DOHH2 (cell line): ENCODE data around the gene ARPC4.

Experiments
- H3F3A ChIP-seq: fragments of 200-600 bp; sonication (generic), shearing (Covaris generic); 2 replicates; pipeline ENCODE4 v1.6.0; 2016; ENCODE audit warnings: antibody characterized with exemption, mild to moderate bottlenecking; ENCODE audit not compliant: control insufficient read depth, insufficient read depth
- H3K27ac ChIP-seq: fragments of 200-600 bp; sonication (generic); 2 replicates; pipeline ENCODE4 v1.5.1; 2014; ENCODE audit warnings: low read depth, mild to moderate bottlenecking, low read length, moderate library complexity
- H3K27me3 ChIP-seq: fragments of 200-600 bp; sonication (generic); 2 replicates; pipeline ENCODE4 v1.6.1; 2014; ENCODE audit warnings: mild to moderate bottlenecking, low read length, mixed read lengths; ENCODE audit not compliant: control insufficient read depth
- H3K36me3 ChIP-seq: fragments of 200-600 bp; sonication (generic); 2 replicates; pipeline ENCODE4 v1.6.1; 2014; ENCODE audit warnings: mild to moderate bottlenecking, low read length, moderate library complexity, mixed read lengths; ENCODE audit not compliant: control insufficient read depth
- H3K4me1 ChIP-seq: fragments of 200-600 bp; sonication (generic); 2 replicates; pipeline ENCODE4 v1.6.1; 2014; ENCODE audit warnings: mild to moderate bottlenecking, low read length, mixed read lengths; ENCODE audit not compliant: control insufficient read depth
- H3K4me2 ChIP-seq: fragments of 200-600 bp; sonication (generic); 2 replicates; pipeline ENCODE4 v1.6.0; 2014; ENCODE audit warnings: mild to moderate bottlenecking, low read length, moderate library complexity
- H3K4me3 ChIP-seq: fragments of 200-600 bp; sonication (generic); 2 replicates; pipeline ENCODE4 v1.5.1; 2014; ENCODE audit warnings: mild to moderate bottlenecking, low read length, mixed read lengths
- H3K79me2 ChIP-seq: fragments of 200-600 bp; sonication (generic); 2 replicates; pipeline ENCODE4 v1.6.1; 2014; ENCODE audit warnings: mild to moderate bottlenecking, low read length, mixed read lengths; ENCODE audit not compliant: control insufficient read depth
- H3K9me2 ChIP-seq: fragments of 200-600 bp; sonication (generic); replicated peaks from 2 replicates; pipeline ENCODE4 v1.6.1; 2014; ENCODE audit warnings: mild to moderate bottlenecking, low read length, mixed read lengths; ENCODE audit not compliant: control insufficient read depth
- H3K9me3 ChIP-seq: fragments of 200-600 bp; sonication (generic); 2 replicates; pipeline ENCODE4 v1.6.1; 2014; ENCODE audit warnings: antibody characterized with exemption, low read length, mixed read lengths; ENCODE audit not compliant: control insufficient read depth, insufficient read depth
- H4K20me1 ChIP-seq: fragments of 200-600 bp; sonication (generic); 2 replicates; pipeline ENCODE4 v1.6.0; 2014; ENCODE audit warnings: low read depth, mild to moderate bottlenecking, antibody characterized with exemption, low read length, moderate library complexity; ENCODE audit not compliant: control insufficient read depth, insufficient read depth
- EZH2phosphoT487 ChIP-seq: fragments of 200-600 bp; sonication (generic); IDR thresholded peaks from 2 replicates; pipeline ENCODE4 v1.6.1; 2017; ENCODE audit warnings: borderline replicate concordance, mild to moderate bottlenecking, antibody characterized with exemption, low read length, moderate library complexity, mixed read lengths
- TF ChIP-seq, protein P1 (sequence below): fragments of 200-600 bp; sonication (generic); IDR thresholded peaks from one replicate; pipeline ENCODE4 v1.5.1; 2014; ENCODE audit warnings: antibody characterized with exemption, mild to moderate bottlenecking, low read depth, low read length; ENCODE audit not compliant: poor library complexity, severe bottlenecking

The ARPC4 gene

DNA sequence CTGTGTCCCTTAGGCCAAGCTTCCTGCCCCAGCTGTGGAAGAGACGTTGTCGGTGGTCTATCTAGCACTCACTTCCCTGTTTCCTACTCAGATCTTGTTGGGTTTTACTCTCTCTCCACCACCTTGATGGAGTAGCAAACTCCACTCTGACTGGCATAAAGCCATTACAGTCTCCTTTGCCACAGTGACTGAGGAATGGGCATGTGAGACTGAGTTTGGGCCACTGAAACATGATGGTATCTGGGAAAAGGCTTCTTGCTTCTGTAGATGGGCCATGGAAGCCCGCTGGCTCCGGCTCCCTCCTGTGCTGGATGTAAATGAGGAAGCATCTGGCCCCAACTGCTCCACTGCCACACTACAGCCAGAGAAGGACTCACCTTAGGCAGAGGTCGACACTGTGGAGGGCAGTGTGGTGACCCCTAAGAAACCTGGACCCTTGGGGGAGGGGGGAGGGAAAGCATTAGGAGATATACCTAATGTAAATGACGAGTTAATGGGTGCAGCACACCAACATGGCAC is 13.7 kb upstream of the ARPC4 start:
- H3K79me2 ChIP-seq: no peaks in the 10 kb centered on the region
- peak overlapping the region; percentile 95 for H3K4me2 ChIP-seq
- peak overlapping the region; percentile 70 for H3K4me3 ChIP-seq

GRCh38 chr3:9779721-9780457 is 13.0 kb upstream of the ARPC4 start:
- Histone ChIP-seq H3K4me2 (peak overlapping the region; percentile 95), H3K4me3 (peak overlapping the region; percentile 70), H3F3A (peaks cover 29% of the 10 kb centered on the region), H3K4me1 (peaks cover 70% of the 10 kb centered on the region), H3K9me2 (no peaks in the 10 kb centered on the region), H4K20me1 (no peaks in the 10 kb centered on the region), H3K79me2 (no peaks in the 10 kb centered on the region), H3K27me3 (no peaks in the 10 kb centered on the region), H3K27ac (peak overlapping the region; percentile 99), H3K36me3 (peaks cover 35% of the 10 kb centered on the region), H3K9me3 (no peaks in the 10 kb centered on the region)
- no peak for TF ChIP-seq EZH2phosphoT487
- TF ChIP-seq, protein P1, sequence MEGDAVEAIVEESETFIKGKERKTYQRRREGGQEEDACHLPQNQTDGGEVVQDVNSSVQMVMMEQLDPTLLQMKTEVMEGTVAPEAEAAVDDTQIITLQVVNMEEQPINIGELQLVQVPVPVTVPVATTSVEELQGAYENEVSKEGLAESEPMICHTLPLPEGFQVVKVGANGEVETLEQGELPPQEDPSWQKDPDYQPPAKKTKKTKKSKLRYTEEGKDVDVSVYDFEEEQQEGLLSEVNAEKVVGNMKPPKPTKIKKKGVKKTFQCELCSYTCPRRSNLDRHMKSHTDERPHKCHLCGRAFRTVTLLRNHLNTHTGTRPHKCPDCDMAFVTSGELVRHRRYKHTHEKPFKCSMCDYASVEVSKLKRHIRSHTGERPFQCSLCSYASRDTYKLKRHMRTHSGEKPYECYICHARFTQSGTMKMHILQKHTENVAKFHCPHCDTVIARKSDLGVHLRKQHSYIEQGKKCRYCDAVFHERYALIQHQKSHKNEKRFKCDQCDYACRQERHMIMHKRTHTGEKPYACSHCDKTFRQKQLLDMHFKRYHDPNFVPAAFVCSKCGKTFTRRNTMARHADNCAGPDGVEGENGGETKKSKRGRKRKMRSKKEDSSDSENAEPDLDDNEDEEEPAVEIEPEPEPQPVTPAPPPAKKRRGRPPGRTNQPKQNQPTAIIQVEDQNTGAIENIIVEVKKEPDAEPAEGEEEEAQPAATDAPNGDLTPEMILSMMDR: no peak

More for the DNA sequence above, 13.7 kb upstream of the ARPC4 start:
- Histone ChIP-seq H3K36me3 (peaks cover 34% of the 10 kb centered on the region), H3K4me1 (peaks cover 70% of the 10 kb centered on the region), H3F3A (peaks cover 30% of the 10 kb centered on the region), H3K27ac (peak overlapping the region; percentile 99), H3K9me2 (no peaks in the 10 kb centered on the region), H3K27me3 (no peaks in the 10 kb centered on the region), H4K20me1 (no peaks in the 10 kb centered on the region), H3K9me3 (no peaks in the 10 kb centered on the region)
- TF ChIP-seq, protein P1: no peak
- TF ChIP-seq EZH2phosphoT487: no peak

DNA sequence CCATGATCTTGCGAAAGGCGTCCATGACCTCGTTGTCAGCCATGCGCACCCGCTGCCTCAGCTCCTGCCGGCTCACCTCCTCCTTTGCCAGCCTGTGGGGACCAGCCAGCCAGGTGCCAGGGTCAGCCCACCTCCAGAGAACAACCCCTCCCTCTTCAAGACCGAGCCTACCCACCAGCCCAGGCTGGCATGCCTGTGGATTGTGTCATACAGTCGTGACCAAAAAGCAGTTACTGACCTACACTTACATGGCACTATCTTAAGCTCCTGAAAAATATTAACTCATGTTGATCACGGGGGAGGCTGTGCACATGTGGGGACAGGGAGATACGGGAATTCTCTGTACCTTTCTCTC is 12.4 kb upstream of the ARPC4 start:
- no peaks in the 10 kb centered on the region for H3K79me2 ChIP-seq
- H3K27ac ChIP-seq: peak overlapping the region; percentile 99
- TF ChIP-seq, protein P1: no peak
- no peak for TF ChIP-seq EZH2phosphoT487
- H4K20me1 ChIP-seq: no peaks in the 10 kb centered on the region
- no peaks in the 10 kb centered on the region for H3K27me3 ChIP-seq
- no peaks in the 10 kb centered on the region for H3K9me3 ChIP-seq
- H3K36me3 ChIP-seq: peaks cover 40% of the 10 kb centered on the region
- peak overlapping the region; percentile 70 for H3K4me3 ChIP-seq
- peak overlapping the region; percentile 95 for H3K4me2 ChIP-seq
- H3K9me2 ChIP-seq: no peaks in the 10 kb centered on the region
- H3K4me1 ChIP-seq: peaks cover 70% of the 10 kb centered on the region
- peaks cover 31% of the 10 kb centered on the region for H3F3A ChIP-seq
